A549 (cell line): ENCODE results near the gene PPARA.

Experiments used
- CBX2 ChIP-seq: fragments of 200-600 bp; sonication (generic); IDR thresholded peaks from 2 replicates; pipeline ENCODE4 v1.6.1; 2016; ENCODE audit warnings: low read depth, mild to moderate bottlenecking, borderline replicate concordance
- EP300 ChIP-seq, 2 experiments: fragments of >200 bp; sonication (Bioruptor Twin); formaldehyde crosslinking; IDR thresholded peaks; 2 replicates in 1 of 2; 3 replicates in 1 of 2; pipeline ENCODE4 v1.6.1; 2016 to 2017
- ESRRA ChIP-seq: fragments of 150-350 bp; IDR thresholded peaks from 2 replicates; pipeline ENCODE4 v1.6.1; 2014; ENCODE audit warnings: mild to moderate bottlenecking, low read length, borderline replicate concordance
- HDAC2 ChIP-seq: fragments of 200-600 bp; sonication (generic); IDR thresholded peaks from 2 replicates; pipeline ENCODE4 v1.6.1; 2016
- MAFK ChIP-seq: fragments of 450-650 bp; IDR thresholded peaks from 2 replicates; pipeline ENCODE4 v1.6.1; 2014; ENCODE audit not compliant: partially characterized antibody
- POLR2A ChIP-seq: IDR thresholded peaks from 2 replicates; pipeline ENCODE4 v1.6.1; 2012; ENCODE audit warnings: mild to moderate bottlenecking, low read length
- POLR2AphosphoS2 ChIP-seq: conservative IDR thresholded peaks from 2 replicates; pipeline ENCODE4 v1.6.1; 2012; ENCODE audit warnings: low read length, improper control_type of control experiment, inconsistent platforms
- RCOR1 ChIP-seq: fragments of 150-350 bp; IDR thresholded peaks from 2 replicates; pipeline ENCODE4 v1.6.1; 2014; ENCODE audit warnings: antibody characterized with exemption, low read length, low read depth
- TP53 ChIP-seq: fragments of 250-450 bp; sonication (Bioruptor Pico); IDR thresholded peaks from 2 replicates; pipeline ENCODE4 v1.5.0; 2021; ENCODE audit warnings: mild to moderate bottlenecking, moderate library complexity
- ZFP36 ChIP-seq: fragments of 450-650 bp; IDR thresholded peaks from 2 replicates; pipeline ENCODE4 v1.6.1; 2014; ENCODE audit warnings: borderline replicate concordance; ENCODE audit not compliant: partially characterized antibody
- ZNF302 ChIP-seq: fragments of 250-450 bp; sonication (Bioruptor Pico); IDR thresholded peaks from 2 replicates; pipeline ENCODE4 v1.9.0; 2021; ENCODE audit warnings: inconsistent platforms, mild to moderate bottlenecking, moderate library complexity
- TF ChIP-seq, protein P1 (sequence below): fragments of >200 bp; sonication (Bioruptor Twin); formaldehyde crosslinking; IDR thresholded peaks from 3 replicates; pipeline ENCODE4 v1.5.1; 2016
- TF ChIP-seq, protein P2 (sequence below): fragments of 200-600 bp; sonication (generic); IDR thresholded peaks from 2 replicates; pipeline ENCODE4 v1.6.1; 2016; ENCODE audit warnings: antibody characterized with exemption, mild to moderate bottlenecking, moderate library complexity

DNA sequence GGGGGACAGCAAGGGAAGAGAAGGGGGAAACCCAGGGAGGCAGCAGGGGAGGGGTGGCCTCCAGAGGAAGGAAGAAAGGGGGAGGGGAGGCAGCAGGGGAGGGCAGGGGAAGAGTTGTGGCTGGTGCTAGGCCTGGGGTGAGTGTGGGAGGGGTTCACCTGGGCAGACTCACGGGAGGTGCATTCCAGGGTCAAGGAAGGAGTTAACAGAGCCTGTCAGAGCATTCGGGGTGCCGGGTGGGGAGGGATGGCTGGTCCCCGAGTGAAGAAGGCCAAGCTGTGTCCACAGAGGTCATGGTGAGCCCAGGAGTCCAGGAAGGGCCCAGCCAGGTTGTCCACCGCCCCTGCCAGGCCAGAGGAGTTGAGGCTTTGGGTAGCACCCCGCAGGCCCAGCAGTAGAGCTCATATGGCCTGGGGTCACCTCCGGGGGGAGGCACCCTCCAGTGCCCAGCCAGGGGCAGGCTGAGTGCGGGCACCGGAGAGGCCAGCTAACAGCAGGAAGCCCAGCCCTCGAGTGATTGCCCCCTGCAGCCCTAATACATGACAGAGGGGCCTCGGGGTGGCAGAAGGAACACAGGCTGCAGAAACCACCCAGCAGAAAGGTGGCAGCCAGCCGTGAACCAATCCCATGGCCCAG is 31.1 kb upstream of the PPARA start:
- no peak for TF ChIP-seq POLR2A
- no peak for TF ChIP-seq HDAC2
- TF ChIP-seq, protein P1, sequence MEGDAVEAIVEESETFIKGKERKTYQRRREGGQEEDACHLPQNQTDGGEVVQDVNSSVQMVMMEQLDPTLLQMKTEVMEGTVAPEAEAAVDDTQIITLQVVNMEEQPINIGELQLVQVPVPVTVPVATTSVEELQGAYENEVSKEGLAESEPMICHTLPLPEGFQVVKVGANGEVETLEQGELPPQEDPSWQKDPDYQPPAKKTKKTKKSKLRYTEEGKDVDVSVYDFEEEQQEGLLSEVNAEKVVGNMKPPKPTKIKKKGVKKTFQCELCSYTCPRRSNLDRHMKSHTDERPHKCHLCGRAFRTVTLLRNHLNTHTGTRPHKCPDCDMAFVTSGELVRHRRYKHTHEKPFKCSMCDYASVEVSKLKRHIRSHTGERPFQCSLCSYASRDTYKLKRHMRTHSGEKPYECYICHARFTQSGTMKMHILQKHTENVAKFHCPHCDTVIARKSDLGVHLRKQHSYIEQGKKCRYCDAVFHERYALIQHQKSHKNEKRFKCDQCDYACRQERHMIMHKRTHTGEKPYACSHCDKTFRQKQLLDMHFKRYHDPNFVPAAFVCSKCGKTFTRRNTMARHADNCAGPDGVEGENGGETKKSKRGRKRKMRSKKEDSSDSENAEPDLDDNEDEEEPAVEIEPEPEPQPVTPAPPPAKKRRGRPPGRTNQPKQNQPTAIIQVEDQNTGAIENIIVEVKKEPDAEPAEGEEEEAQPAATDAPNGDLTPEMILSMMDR = no peak
- no peak for TF ChIP-seq ESRRA
- no peak for TF ChIP-seq ZFP36
- TF ChIP-seq RCOR1 = no peak
- no peak for TF ChIP-seq ZNF302
- TF ChIP-seq MAFK = no peak
- TF ChIP-seq CBX2 = no peak
- TF ChIP-seq POLR2AphosphoS2 = no peak
- no peak for TF ChIP-seq TP53 (CRISPR knock-in tag)
- TF ChIP-seq, protein P2, sequence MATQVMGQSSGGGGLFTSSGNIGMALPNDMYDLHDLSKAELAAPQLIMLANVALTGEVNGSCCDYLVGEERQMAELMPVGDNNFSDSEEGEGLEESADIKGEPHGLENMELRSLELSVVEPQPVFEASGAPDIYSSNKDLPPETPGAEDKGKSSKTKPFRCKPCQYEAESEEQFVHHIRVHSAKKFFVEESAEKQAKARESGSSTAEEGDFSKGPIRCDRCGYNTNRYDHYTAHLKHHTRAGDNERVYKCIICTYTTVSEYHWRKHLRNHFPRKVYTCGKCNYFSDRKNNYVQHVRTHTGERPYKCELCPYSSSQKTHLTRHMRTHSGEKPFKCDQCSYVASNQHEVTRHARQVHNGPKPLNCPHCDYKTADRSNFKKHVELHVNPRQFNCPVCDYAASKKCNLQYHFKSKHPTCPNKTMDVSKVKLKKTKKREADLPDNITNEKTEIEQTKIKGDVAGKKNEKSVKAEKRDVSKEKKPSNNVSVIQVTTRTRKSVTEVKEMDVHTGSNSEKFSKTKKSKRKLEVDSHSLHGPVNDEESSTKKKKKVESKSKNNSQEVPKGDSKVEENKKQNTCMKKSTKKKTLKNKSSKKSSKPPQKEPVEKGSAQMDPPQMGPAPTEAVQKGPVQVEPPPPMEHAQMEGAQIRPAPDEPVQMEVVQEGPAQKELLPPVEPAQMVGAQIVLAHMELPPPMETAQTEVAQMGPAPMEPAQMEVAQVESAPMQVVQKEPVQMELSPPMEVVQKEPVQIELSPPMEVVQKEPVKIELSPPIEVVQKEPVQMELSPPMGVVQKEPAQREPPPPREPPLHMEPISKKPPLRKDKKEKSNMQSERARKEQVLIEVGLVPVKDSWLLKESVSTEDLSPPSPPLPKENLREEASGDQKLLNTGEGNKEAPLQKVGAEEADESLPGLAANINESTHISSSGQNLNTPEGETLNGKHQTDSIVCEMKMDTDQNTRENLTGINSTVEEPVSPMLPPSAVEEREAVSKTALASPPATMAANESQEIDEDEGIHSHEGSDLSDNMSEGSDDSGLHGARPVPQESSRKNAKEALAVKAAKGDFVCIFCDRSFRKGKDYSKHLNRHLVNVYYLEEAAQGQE = no peak
- TF ChIP-seq EP300 (IDR thresholded peaks at IDR 0.05) = no peak
